Heart right ventricle (tissue), 16 donors: Measurements from ENCODE around the gene C2orf78. TPM values are rescaled to one million over a fixed set of nuclear protein-coding genes. Genes with fewer than 3 reads are reported as not detected.

ENCODE experiments used
- ATAC-seq, 8 donors: fragments of 200-7000 bp; cut with Tn5 transposase; one replicate each; pipeline ENCODE4 v1.9.1; 2020; ENCODE audit warnings: mild to moderate bottlenecking in 8 of 8, moderate library complexity in 8 of 8, moderate number of reproducible peaks in 1 of 8
- DNase-seq, 2 donors: peaks; one replicate each; pipeline ENCODE4 v3.0.0-alpha.2; 2020
- H3K27ac ChIP-seq, 10 donors: fragments of 200-600 bp; sonication (generic) in 2 of 10; one replicate each; pipeline versions ENCODE4 v1.5.0 to v1.8.0; 2020 to 2022; ENCODE audit warnings: mild to moderate bottlenecking in 3 of 10
- H3K27me3 ChIP-seq, 7 donors: fragments of 200-600 bp; one replicate each; pipeline ENCODE4 v1.8.0; 2021 to 2022; ENCODE audit warnings: mild to moderate bottlenecking in 2 of 7
- H3K36me3 ChIP-seq, 9 donors: fragments of 200-600 bp; sonication (generic) in 1 of 9; one replicate each; pipeline versions ENCODE4 v1.5.0 to v1.8.0; 2020 to 2022; ENCODE audit warnings: mild to moderate bottlenecking in 2 of 9
- H3K4me1 ChIP-seq, 9 donors: fragments of 200-600 bp; sonication (generic) in 1 of 9; one replicate each; pipeline versions ENCODE4 v1.5.0 to v1.8.0; 2020 to 2022; ENCODE audit warnings: mild to moderate bottlenecking in 4 of 9
- H3K4me3 ChIP-seq, 10 donors: fragments of 200-600 bp; sonication (generic) in 2 of 10; one replicate each; pipeline versions ENCODE4 v1.5.0 to v1.8.0; 2020 to 2022; ENCODE audit warnings: mild to moderate bottlenecking in 7 of 10, moderate library complexity in 2 of 10
- H3K9me3 ChIP-seq, 11 donors: fragments of 200-600 bp in 10 of 11; sonication (generic) in 2 of 11; one replicate each; pipeline versions ENCODE4 v1.5.0 to v1.8.0; 2013 to 2022; ENCODE audit warnings: mild to moderate bottlenecking in 2 of 11, control low read depth in 1 of 11, moderate library complexity in 1 of 11
- CTCF ChIP-seq, 9 donors: fragments of 200-600 bp; sonication (generic) in 2 of 9; IDR thresholded peaks; one replicate each; pipeline versions ENCODE4 v1.5.0 to v1.8.0; 2021 to 2022; ENCODE audit warnings: antibody characterized with exemption in 9 of 9, mild to moderate bottlenecking in 5 of 9, moderate library complexity in 1 of 9
- WGBS, 2 donors: extraction: QIAGEN DNeasy Blood & Tissue Kit; methylation state at CpG; one replicate each; pipeline ENCODE4 v1.1.7; 2013; ENCODE audit warnings: inconsistent platforms in 1 of 2; 5-methylcytosine and 5-hydroxymethylcytosine counted together
- intact Hi-C, 10 donors: fragments of 100-400 bp; cut with DNase I; formaldehyde crosslinking; loops; one replicate each; pipeline versions ENCODE4 v1.11.1 to v1.14.2; 2022
- polyA plus RNA-seq, 2 donors: library from polyadenylated mRNA; stranded (reverse); fragments of 200-250 nt; gene quantifications; one replicate each; pipeline ENCODE4 v1.2.3, GENCODE V29; 2013
- total RNA-seq, 10 donors: library from RNA; stranded (reverse); fragmentation: NEBNext Ultra II Directional in 3 of 10; extraction: Animal tissue kit (Norgen Biotek cat#: 25700) in 3 of 10; gene quantifications; one replicate each; pipeline versions ENCODE4 v1.2.1 to v1.2.4, GENCODE V29; 2021 to 2023
- donor health status: Arrhythmogenic right ventricular cardiomyopathy.
- donor health status: ischemic (EF 13 %, LVEDD 7.1; RV severe dilation, severe dysfunction).
- donor health status: healthy with polysubstance abuse.
- donor health status: DM: no; HTN: yes; CAD: no.
- donor health status: DM: no; HTN: no; CAD: no.
- donor health status: ischemic (EF 25% LVEDD 6.9; RV normal size, moderate dysfunction).
- donor health status: ischemic (EF 25% LVEDD 5.7; RV mildly dilated, moderate dysfunction).
- donor health status: healthy.
- donor health status: DM: yes; HTN: yes; CAD: no.
- donor health status: Ischemic cardiomyopathy.
- donor health status: ischemic (EF 35%, LVEDD 5.7; RV mildly dilated, moderate dysfunction).
- donor health status: nonischemic (EF 11% LVEDD 7.7; RV severe dilation, severe dysfunction).
- donor health status: DM: yes; HTN: yes; CAD: no.
- donor health status: PGD.
- donor health status: ischemic (EF 29% LVEDD 5.4; RV normal size, mild dysfunction).
- donor health status: nonischemic (EF 23%, LVEDD 6.1; RV moderate dilation, normal function).

The C2orf78 gene
- total and polyA plus RNA-seq, 12 donors = not detected

GRCh38 chr2:73766349-73766748 is 17.6 kb upstream of the C2orf78 start:
- WGBS, 2 donors = 98 to 100% methylated on average over 1 of the region's 1 CpG
- ATAC-seq (no peak), DNase-seq (no peak)
- H3K9me3 ChIP-seq = no peaks in the 10 kb centered on the region
- no peak for TF ChIP-seq CTCF (IDR thresholded peaks at IDR 0.05)
- intact Hi-C loops = no loop called here
- peaks cover 0 to 4% (median 0%) of the 10 kb centered on the region in 9 donors for H3K4me1 ChIP-seq
- H3K27me3 ChIP-seq = no peaks in the 10 kb centered on the region
- H3K27ac ChIP-seq = no peak overlapping the region
- H3K4me3 ChIP-seq = no peak overlapping the region
- peaks cover 0 to 100% (median 80%) of the 10 kb centered on the region in 9 donors for H3K36me3 ChIP-seq

DNA sequence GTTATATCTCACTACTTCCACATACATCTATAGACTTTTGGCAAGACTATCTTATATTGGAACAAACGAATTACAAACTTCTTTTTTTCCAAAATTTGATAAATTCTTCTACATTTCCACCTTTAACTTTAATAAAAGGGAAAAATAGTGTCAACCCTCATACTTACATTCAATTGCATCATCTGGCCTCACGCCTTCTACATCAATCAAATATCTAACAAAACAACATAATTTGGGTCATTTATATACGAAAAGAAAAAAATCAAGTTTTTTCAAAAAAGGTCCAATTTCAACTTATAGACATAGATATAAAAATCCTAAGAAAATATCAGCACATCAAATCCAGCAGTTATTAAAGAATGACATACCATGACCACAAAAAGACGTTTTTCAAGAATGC is 17.0 kb upstream of the C2orf78 start:
- no peak for ATAC-seq
- no peak for TF ChIP-seq CTCF (IDR thresholded peaks at IDR 0.05)

DNA sequence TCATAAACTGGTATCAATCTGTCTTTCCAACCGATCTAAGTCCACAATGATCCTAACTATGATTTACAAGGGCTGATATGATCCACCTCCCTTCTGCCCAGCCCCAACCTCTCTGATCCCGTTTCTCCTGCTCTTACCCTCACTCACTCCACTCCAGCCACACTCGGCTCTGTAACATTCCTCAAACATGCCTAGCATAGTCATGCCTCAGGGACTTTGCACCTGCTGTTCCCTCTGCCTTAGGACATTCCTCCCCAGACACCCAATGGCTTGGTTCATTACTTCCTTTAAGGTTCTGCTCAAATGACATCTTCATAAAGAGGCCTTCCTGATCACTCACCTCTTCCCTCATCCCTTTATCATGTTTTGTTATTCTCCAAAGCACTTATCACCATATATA is 13.3 kb upstream of the C2orf78 start:
- ATAC-seq = no peak
- TF ChIP-seq CTCF (IDR thresholded peaks at IDR 0.05) = no peak
- peaks cover 0 to 100% (median 68%) of the 10 kb centered on the region in 9 donors for H3K36me3 ChIP-seq
- 82 to 92% methylated on average over 3 of the region's 3 CpGs for WGBS, 2 donors
- no peaks in the 10 kb centered on the region for H3K9me3 ChIP-seq
- peaks cover 0 to 4% (median 0%) of the 10 kb centered on the region in 9 donors for H3K4me1 ChIP-seq
- H3K27me3 ChIP-seq = no peaks in the 10 kb centered on the region
- intact Hi-C loops = loop anchor here in 2 of 10 donors (10.0 kb wide), 1 partner anchor 76 kb away; no protein-coding TSS in a partner anchor
- H3K4me3 ChIP-seq = no peak overlapping the region
- no peak for DNase-seq
- no peak overlapping the region for H3K27ac ChIP-seq

More for the DNA sequence above, 17.0 kb upstream of the C2orf78 start:
- WGBS, 2 donors = 95 to 96% methylated on average over 4 of the region's 4 CpGs
- H3K4me3 ChIP-seq = no peak overlapping the region
- intact Hi-C loops = no loop called here
- peaks cover 0 to 4% (median 0%) of the 10 kb centered on the region in 9 donors for H3K4me1 ChIP-seq
- H3K27me3 ChIP-seq = no peaks in the 10 kb centered on the region
- H3K27ac ChIP-seq = no peak overlapping the region
- DNase-seq = no peak
- H3K36me3 ChIP-seq = peaks cover 0 to 100% (median 77%) of the 10 kb centered on the region in 9 donors
- H3K9me3 ChIP-seq = no peaks in the 10 kb centered on the region

DNA sequence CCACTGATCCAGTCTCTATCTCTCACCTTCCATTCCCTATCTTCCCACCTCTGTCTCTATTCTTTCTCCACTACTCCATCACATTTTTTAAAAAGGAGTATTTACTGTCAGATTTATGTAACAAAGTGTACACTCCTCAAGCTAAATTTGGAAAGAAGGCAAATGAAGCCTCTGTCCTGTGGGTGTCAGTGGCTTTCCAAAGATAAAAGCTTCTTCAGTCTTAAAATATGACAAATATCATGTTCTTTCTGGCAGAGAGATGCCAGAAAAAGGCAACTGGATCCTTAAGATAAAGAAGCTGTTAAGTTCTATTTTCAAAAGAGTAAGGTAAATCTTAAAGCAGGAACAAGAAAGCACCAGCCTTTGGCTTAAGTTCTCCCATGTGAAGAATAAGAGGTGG is 11.2 kb upstream of the C2orf78 start:
- Histone ChIP-seq H3K27ac (no peak overlapping the region), H3K9me3 (no peaks in the 10 kb centered on the region), H3K36me3 (peaks cover 0 to 100% (median 61%) of the 10 kb centered on the region in 9 donors), H3K4me3 (no peak overlapping the region), H3K4me1 (peaks cover 0 to 12% (median 4%) of the 10 kb centered on the region in 9 donors), H3K27me3 (no peaks in the 10 kb centered on the region)
- intact Hi-C loops = loop anchor here in 2 of 10 donors (10.0 kb wide), 1 partner anchor 78 kb away; no protein-coding TSS in a partner anchor
- no peak for TF ChIP-seq CTCF (IDR thresholded peaks at IDR 0.05)
- DNase-seq (no peak), ATAC-seq (no peak)
